Measurements from ENCODE around the gene N4BP2L2.

DNA sequence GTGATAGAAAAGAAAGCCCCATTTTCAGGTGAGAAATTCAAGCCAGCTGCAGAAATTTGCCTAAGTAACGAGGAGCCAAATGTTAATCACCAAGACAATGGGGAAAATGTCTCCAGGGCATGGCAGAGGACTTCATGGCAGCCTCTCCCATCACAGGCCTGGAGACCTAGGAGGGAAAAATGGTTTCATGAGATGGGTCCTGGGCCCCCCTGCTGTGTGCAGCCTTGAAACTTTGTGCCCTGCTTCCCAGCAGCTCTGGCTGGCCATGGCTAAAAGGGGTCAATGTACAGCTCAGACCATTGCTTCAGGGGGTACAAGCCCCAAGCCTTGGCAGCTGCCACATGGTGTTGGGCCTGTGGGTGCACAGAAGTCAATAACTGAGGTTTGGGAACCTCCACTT lies 120.6 kb downstream of the N4BP2L2 start:
- TF ChIP-seq CTCF (IDR thresholded peaks at IDR 0.05; ENCODE audit: borderline replicate concordance, extremely low read depth, low read length, poor library complexity, severe bottlenecking) (no peak), EZH2 (IDR thresholded peaks at IDR 0.05; ENCODE audit: borderline replicate concordance, low read depth, low read length, severe bottlenecking) (no peak)
